ENCODE data around the gene ARHGAP29. TPM values are rescaled to one million over a fixed set of nuclear protein-coding genes. Genes with fewer than 3 reads are reported as not detected.

The ARHGAP29 gene
- total RNA-seq, 4 donors from 2014 or later: 18.4 to 40.2 (median 23.7) TPM

DNA sequence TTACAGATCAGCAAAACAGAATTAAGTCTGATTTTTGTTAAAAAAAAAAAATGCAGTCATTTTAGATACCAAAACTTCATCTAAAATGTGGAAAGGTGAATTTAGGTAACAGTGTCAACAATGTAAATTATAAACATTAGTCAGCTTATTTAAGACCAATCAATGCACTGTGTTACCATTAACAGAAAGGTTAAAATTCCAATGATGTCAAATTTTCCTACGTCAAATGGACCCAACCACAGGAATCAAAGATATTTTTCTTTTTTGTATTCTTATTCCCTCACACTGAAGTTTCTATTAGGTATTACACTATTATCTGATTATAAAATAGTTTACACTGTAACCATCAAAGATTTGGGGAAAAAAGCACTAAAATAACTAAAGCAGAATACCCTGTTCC is 6.5 kb downstream of the ARHGAP29 start:
- Histone ChIP-seq H3K4me1 (peaks cover 15 to 35% (median 23%) of the 10 kb centered on the region in 4 donors), H3K36me3 (no peaks in the 10 kb centered on the region), H3K27me3 (peaks cover 0 to 1% (median 0%) of the 10 kb centered on the region in 4 donors), H3K27ac (replicated peaks in 1 of 4) (no peak overlapping the region), H3K4me3 (no peak overlapping the region), H3K9me3 (no peaks in the 10 kb centered on the region)
- no peak for TF ChIP-seq POLR2A (IDR thresholded peaks at IDR 0.05; ENCODE audit: low read depth)
- no peak for TF ChIP-seq POLR2AphosphoS5 (IDR thresholded peaks at IDR 0.05)
- DNase-seq (ENCODE audit: extremely low spot score): no peak
- intact Hi-C loops (cut with DNase I): no loop called here
- WGBS: 61% methylated on average over 1 of the region's 1 CpG

DNA sequence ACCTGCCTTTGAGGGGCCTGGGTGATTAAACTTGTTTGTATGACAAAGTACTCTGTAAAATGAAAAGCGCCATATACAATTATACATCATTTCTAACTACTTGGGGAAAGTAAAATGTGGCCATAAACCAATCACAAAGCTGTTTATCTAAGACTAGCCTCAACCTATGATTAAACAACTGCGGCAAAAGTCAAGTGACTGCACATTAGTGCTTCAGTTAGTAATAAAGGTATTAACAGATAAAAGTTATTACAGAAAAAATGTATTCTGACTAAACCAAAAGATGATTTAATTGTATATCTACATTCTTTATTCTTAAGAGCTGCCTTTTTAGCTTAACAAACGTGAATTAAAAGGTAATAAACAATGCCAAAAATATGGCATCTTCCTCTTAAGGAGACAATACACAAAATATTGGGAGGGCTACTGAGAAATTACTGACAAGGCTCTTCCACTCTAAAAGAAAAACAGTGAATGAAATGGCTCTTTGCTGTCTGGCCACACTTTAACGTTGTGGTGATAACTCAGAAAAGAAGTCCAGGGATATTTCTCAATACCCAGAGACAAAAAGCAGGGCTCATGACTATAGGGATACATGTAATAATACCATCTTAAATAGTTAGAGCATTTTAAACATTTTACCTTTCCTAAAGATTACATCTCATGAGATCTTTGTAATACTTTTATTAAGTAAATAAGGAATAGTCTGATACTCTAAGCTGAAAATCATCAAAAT is 8.6 kb downstream of the ARHGAP29 start:
- no peak overlapping the region for H3K4me3 ChIP-seq
- no peaks in the 10 kb centered on the region for H3K36me3 ChIP-seq
- H3K9me3 ChIP-seq: no peaks in the 10 kb centered on the region
- TF ChIP-seq POLR2A (IDR thresholded peaks at IDR 0.05; ENCODE audit: low read depth) (no peak), EP300 (IDR thresholded peaks at IDR 0.05) (no peak), POLR2AphosphoS5 (IDR thresholded peaks at IDR 0.05) (no peak)
- peak overlapping the region in 1 of 4 donors; percentile 24 for H3K27ac ChIP-seq (replicated peaks in 1 of 4)
- 77% methylated on average over 4 of the region's 4 CpGs for WGBS
- intact Hi-C loops (cut with DNase I): no loop called here
- no peak for DNase-seq (ENCODE audit: extremely low spot score)
- H3K4me1 ChIP-seq: peaks cover 11 to 28% (median 16%) of the 10 kb centered on the region in 4 donors
- H3K27me3 ChIP-seq: no peaks in the 10 kb centered on the region

DNA sequence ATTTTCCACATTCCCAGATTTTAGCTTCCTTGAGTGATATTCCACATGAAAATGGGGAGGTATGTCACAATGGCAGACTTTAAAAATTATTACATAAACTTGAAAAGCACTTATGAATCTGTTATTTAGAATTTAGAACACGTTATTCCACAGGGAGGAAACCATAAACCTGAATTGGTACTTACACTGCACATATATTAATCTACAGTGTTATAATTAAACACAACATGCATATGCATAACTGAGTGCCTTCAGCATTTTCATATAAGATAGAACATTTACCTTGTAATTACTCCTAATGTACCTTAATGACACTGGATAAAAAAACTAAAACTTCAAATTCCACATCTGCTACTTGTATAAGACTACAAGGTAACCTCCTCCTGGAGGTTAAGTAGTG is 9.8 kb downstream of the ARHGAP29 start:
- Histone ChIP-seq H3K9me3 (no peaks in the 10 kb centered on the region), H3K27ac (replicated peaks in 1 of 4) (no peak overlapping the region), H3K4me3 (no peak overlapping the region), H3K36me3 (no peaks in the 10 kb centered on the region), H3K4me1 (peaks cover 11 to 28% (median 16%) of the 10 kb centered on the region in 4 donors), H3K27me3 (no peaks in the 10 kb centered on the region)
- TF ChIP-seq POLR2A (IDR thresholded peaks at IDR 0.05; ENCODE audit: low read depth) (no peak), EP300 (IDR thresholded peaks at IDR 0.05) (no peak), POLR2AphosphoS5 (IDR thresholded peaks at IDR 0.05) (no peak), CTCF (IDR thresholded peaks at IDR 0.05) (no peak)
- DNase-seq (ENCODE audit: extremely low spot score): no peak
- WGBS: 89% methylated on average over 1 of the region's 1 CpG
- intact Hi-C loops (cut with DNase I): no loop called here

- no peaks in the 10 kb centered on the region for H3K9me3 ChIP-seq
- H3K27me3 ChIP-seq: no peaks in the 10 kb centered on the region
- intact Hi-C loops (cut with DNase I): no loop called here
- H3K36me3 ChIP-seq: no peaks in the 10 kb centered on the region
- H3K4me3 ChIP-seq: no peak overlapping the region
- DNase-seq (ENCODE audit: extremely low spot score): no peak
- no peak overlapping the region for H3K27ac ChIP-seq (replicated peaks in 1 of 4)
- H3K4me1 ChIP-seq: peaks cover 1 to 19% (median 7%) of the 10 kb centered on the region in 4 donors
- WGBS: 87% methylated on average over 2 of the region's 2 CpGs
- TF ChIP-seq POLR2A (IDR thresholded peaks at IDR 0.05; ENCODE audit: low read depth) (no peak), POLR2AphosphoS5 (IDR thresholded peaks at IDR 0.05) (no peak), EP300 (IDR thresholded peaks at IDR 0.05) (no peak), CTCF (IDR thresholded peaks at IDR 0.05) (no peak)
Observed at GRCh38 chr1:94225845-94226244, 11.5 kb downstream of the ARHGAP29 start.

DNA sequence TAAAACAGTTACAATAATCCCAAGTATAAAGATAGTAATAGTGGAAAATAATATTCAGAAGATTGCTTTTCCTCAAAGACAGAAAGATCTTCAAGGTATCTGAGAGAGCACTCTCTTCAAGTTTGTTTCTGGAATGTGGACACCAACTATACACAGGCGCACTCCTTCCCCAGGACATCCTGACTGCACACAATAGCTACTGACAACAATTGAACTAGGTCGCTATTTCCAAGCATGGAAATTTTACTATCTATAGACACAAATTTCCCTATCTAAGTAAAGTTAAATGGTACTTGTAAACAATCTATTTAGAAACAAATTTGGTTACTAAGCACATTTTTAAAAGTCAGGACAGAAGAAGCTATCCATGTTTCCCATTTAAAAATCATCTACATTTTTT is 19.1 kb downstream of the ARHGAP29 start:
- no peaks in the 10 kb centered on the region for H3K9me3 ChIP-seq

More for the DNA sequence above, 19.1 kb downstream of the ARHGAP29 start:
- Histone ChIP-seq H3K36me3 (peaks cover 0 to 16% (median 0%) of the 10 kb centered on the region in 4 donors), H3K4me3 (no peak overlapping the region), H3K27ac (replicated peaks in 1 of 4) (peak overlapping the region in 2 of 4 donors; percentile 10 to 43), H3K27me3 (no peaks in the 10 kb centered on the region), H3K4me1 (peaks cover 0 to 7% (median 1%) of the 10 kb centered on the region in 4 donors)
- intact Hi-C loops (cut with DNase I): no loop called here
- TF ChIP-seq CTCF (IDR thresholded peaks at IDR 0.05) (no peak), POLR2A (IDR thresholded peaks at IDR 0.05; ENCODE audit: low read depth) (no peak), POLR2AphosphoS5 (IDR thresholded peaks at IDR 0.05) (no peak), EP300 (IDR thresholded peaks at IDR 0.05) (no peak)
- 82% methylated on average over 2 of the region's 2 CpGs for WGBS
- DNase-seq (ENCODE audit: extremely low spot score): no peak
